Keratinocyte (primary cell): ENCODE results near the gene SPNS1.

Experiments
- CTCF ChIP-seq, 3 experiments: IDR thresholded peaks in 1 of 3; conservative IDR thresholded peaks in 1 of 3; optimal IDR thresholded peaks in 1 of 3; 2 replicates in 2 of 3; 3 replicates in 1 of 3; pipeline versions ENCODE3 to v1.5.1; 2011; ENCODE audit warnings: low read length in 3 of 3, mild to moderate bottlenecking in 3 of 3, moderate library complexity in 2 of 3, control low read depth in 1 of 3, inconsistent platforms in 1 of 3; ENCODE audit not compliant: insufficient read depth in 2 of 3; ENCODE audit errors: extremely low read depth in 1 of 3
- EZH2 ChIP-seq: IDR thresholded peaks from one replicate; pipeline ENCODE4 v1.6.1; 2012; ENCODE audit warnings: inconsistent platforms, mild to moderate bottlenecking, low read length, moderate library complexity

- no peak for TF ChIP-seq CTCF (optimal IDR thresholded peaks at IDR 0.05 in 1 of 3, IDR thresholded peaks at IDR 0.05 in 1 of 3, conservative IDR thresholded peaks at IDR 0.05 in 1 of 3; ENCODE audit: extremely low read depth in 1 of 3, insufficient read depth in 2 of 3, low read length in 3 of 3)
- TF ChIP-seq EZH2: no peak
These were observed 27.9 kb upstream of the SPNS1 start for GRCh38 chr16:28946681-28947080.
